ENCODE measurements around the gene NDUFA11. TPM values are rescaled to one million over a fixed set of nuclear protein-coding genes. Genes with fewer than 3 reads are reported as not detected.

NDUFA11 gene
- total and polyA plus RNA-seq, 9 of the 15 experiments (the other 6 are each of a cell fraction or from before 2014, with no cell fraction given): 63.3 to 486 (median 274) TPM

GRCh38 chr19:5865772-5866171 lies 37.8 kb downstream of the NDUFA11 start (continued):
- TF ChIP-seq FOXM1 (IDR thresholded peaks at IDR 0.05; ENCODE audit: low read depth): no peak
- no peak for TF ChIP-seq FOXM1 (CRISPR knock-in tag; IDR thresholded peaks at IDR 0.05; ENCODE audit: low read depth)
- TF ChIP-seq, protein P1, sequence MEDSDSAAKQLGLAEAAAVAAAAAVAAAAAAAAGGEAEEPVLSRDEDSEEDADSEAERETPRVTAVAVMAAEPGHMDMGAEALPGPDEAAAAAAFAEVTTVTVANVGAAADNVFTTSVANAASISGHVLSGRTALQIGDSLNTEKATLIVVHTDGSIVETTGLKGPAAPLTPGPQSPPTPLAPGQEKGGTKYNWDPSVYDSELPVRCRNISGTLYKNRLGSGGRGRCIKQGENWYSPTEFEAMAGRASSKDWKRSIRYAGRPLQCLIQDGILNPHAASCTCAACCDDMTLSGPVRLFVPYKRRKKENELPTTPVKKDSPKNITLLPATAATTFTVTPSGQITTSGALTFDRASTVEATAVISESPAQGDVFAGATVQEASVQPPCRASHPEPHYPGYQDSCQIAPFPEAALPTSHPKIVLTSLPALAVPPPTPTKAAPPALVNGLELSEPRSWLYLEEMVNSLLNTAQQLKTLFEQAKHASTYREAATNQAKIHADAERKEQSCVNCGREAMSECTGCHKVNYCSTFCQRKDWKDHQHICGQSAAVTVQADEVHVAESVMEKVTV (CRISPR knock-in tag; IDR thresholded peaks at IDR 0.05): no peak

DNA sequence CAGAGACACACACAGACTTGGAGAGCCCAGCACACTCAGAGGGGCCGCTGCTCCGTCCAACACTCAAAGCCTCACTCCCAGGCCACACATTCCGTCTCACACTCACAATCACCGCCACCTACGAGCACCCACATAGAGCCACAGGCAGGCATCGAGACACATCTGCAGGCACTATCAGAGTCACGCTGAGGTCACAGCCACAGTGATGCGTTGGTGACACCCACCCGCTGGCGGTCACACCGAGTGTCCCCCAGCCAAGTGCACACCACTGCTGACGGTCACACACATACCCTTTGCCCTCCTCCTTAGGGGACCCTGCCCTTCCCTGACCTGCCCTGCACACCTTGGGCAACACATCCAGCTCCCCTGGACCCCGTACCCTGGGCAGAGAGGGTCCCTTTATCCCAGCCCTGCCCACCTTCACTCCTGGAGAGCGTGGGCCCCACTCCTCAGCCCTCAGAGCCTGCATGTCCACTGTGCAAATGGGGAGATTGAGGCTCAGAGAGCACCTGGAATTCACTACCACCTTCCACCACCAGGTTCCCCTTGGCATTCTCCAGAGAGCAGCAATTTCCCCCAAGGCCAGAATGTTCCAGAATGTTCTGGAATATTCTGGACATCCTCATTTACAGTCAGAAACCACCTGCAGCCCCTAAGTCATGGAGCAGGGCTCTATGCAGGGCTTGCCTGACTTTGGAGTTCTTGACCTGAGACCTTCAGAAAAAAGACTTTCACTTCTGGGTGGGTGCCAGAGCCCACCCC lies 38.7 kb downstream of the NDUFA11 start:
- ChIA-PET POLR2A (interaction anchor here (1.2 kb wide), 1 partner anchor 12 kb away, joined by 3 read pairs; no protein-coding TSS in a partner anchor), CTCF (ENCODE audit: low intra/inter-chr PET ratio) (no interaction called here)
- Histone ChIP-seq H3K9me3 (replicated peaks; ENCODE audit: control insufficient read depth, insufficient read depth, low read depth, low read length) (no peaks in the 10 kb centered on the region), H3K4me1 (replicated peaks in 1 of 2; ENCODE audit: control insufficient read depth in 2 of 2, insufficient read depth in 2 of 2, low read length in 2 of 2) (peaks cover 0 to 23% of the 10 kb centered on the region in 2 experiments; a peak in 2 of 5 replicates), H2AFZ (ENCODE audit: low read depth, low read length) (no peak overlapping the region), H3K36me3 (ENCODE audit: control insufficient read depth, insufficient read depth, low read length) (no peaks in the 10 kb centered on the region), H3K27me3 (ENCODE audit: control insufficient read depth in 2 of 2, insufficient read depth in 2 of 2, low read length in 2 of 2) (peaks cover 2 to 19% of the 10 kb centered on the region in 2 experiments; a peak in 2 of 5 replicates), H3K4me2 (ENCODE audit: insufficient read depth, low read length) (no peak overlapping the region), H3K79me2 (ENCODE audit: control insufficient read depth, insufficient read depth, low read length) (no peaks in the 10 kb centered on the region), H3K27ac (ENCODE audit: extremely low read depth, low read depth, low read length) (no peak overlapping the region), H3K4me3 (no peak overlapping the region), H3K9me1 (ENCODE audit: control insufficient read depth, insufficient read depth, low read length) (no peaks in the 10 kb centered on the region), H3K9ac (ENCODE audit: insufficient read depth in 1 of 2, low read depth in 2 of 2, low read length in 2 of 2) (peak overlapping the region in 1 of 2 experiments; percentile 46; a peak in 2 of 4 replicates), H4K20me1 (replicated peaks; ENCODE audit: control insufficient read depth, insufficient read depth, low read length) (peaks cover 3% of the 10 kb centered on the region; the same call in 1 of the 2 replicates)
- FAIRE-seq (no peak), ATAC-seq (no peak), DNase-seq (ENCODE audit: extremely low read depth in 1 of 4, low spot score in 3 of 4) (peak in 1 of 4 experiments; percentile 6)
- intact Hi-C loops (cut with micrococcal nuclease): no loop called here
- WGBS (ENCODE audit: insufficient coverage, low coverage, missing lambda C conversion rate): 33% methylated on average over 14 of the region's 14 CpGs
- in situ Hi-C loops (cut with MboI): no loop called here
- no TSS peak for BruUV-seq (replicated peaks)
- TF ChIP-seq EP300 (IDR thresholded peaks at IDR 0.05; ENCODE audit: low read length): peak; percentile 17; the same call in 1 of the 2 replicates
- no peak for TF ChIP-seq TFE3 (CRISPR knock-in tag; IDR thresholded peaks at IDR 0.05)
- no peak for TF ChIP-seq SP2 (IDR thresholded peaks at IDR 0.05; ENCODE audit: extremely low read depth, low read depth, low read length, poor library complexity, severe bottlenecking)
- TF ChIP-seq TARDBP (IDR thresholded peaks at IDR 0.05): no peak
- no peak for TF ChIP-seq FOXA3 (CRISPR knock-in tag; conservative IDR thresholded peaks at IDR 0.05 in 1 of 2, IDR thresholded peaks at IDR 0.05 in 1 of 2)
- TF ChIP-seq CTBP1 (IDR thresholded peaks at IDR 0.05; ENCODE audit: borderline replicate concordance): no peak
- TF ChIP-seq, protein P2, sequence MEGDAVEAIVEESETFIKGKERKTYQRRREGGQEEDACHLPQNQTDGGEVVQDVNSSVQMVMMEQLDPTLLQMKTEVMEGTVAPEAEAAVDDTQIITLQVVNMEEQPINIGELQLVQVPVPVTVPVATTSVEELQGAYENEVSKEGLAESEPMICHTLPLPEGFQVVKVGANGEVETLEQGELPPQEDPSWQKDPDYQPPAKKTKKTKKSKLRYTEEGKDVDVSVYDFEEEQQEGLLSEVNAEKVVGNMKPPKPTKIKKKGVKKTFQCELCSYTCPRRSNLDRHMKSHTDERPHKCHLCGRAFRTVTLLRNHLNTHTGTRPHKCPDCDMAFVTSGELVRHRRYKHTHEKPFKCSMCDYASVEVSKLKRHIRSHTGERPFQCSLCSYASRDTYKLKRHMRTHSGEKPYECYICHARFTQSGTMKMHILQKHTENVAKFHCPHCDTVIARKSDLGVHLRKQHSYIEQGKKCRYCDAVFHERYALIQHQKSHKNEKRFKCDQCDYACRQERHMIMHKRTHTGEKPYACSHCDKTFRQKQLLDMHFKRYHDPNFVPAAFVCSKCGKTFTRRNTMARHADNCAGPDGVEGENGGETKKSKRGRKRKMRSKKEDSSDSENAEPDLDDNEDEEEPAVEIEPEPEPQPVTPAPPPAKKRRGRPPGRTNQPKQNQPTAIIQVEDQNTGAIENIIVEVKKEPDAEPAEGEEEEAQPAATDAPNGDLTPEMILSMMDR (IDR thresholded peaks at IDR 0.05 in 2 of 3, conservative IDR thresholded peaks at IDR 0.05 in 1 of 3; ENCODE audit: insufficient read depth in 2 of 3, low read depth in 1 of 3, low read length in 3 of 3): 0 out of 6 replicates have a peak, but pooled peaks of 1 of the 3 experiments have one; percentile 11
- TF ChIP-seq MTA3 (IDR thresholded peaks at IDR 0.05; ENCODE audit: borderline replicate concordance): no peak
- TF ChIP-seq, protein P3, sequence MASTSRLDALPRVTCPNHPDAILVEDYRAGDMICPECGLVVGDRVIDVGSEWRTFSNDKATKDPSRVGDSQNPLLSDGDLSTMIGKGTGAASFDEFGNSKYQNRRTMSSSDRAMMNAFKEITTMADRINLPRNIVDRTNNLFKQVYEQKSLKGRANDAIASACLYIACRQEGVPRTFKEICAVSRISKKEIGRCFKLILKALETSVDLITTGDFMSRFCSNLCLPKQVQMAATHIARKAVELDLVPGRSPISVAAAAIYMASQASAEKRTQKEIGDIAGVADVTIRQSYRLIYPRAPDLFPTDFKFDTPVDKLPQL (IDR thresholded peaks at IDR 0.05; ENCODE audit: extremely low read depth, insufficient read length): no peak
- no peak for TF ChIP-seq ZNF57 (CRISPR knock-in tag; IDR thresholded peaks at IDR 0.05)
- no peak for TF ChIP-seq ZNF780A (CRISPR knock-in tag; IDR thresholded peaks at IDR 0.05)

Data from K562 (cell line).